Measurements from ENCODE around the gene SLC9A9.

GRCh38 chr3:143283432-143284128, 564.7 kb downstream of the SLC9A9 start:
- TF ChIP-seq CTCF (IDR thresholded peaks at IDR 0.05; ENCODE audit: low read length), result no peak
- no peak for TF ChIP-seq EZH2 (optimal IDR thresholded peaks at IDR 0.05; ENCODE audit: low read depth, low read length)
